Activated B cell treated with CpG ODN at 0.5 μM for 24 hours (primary cell): ENCODE data around the gene UTRN. TPM values are rescaled to one million over a fixed set of nuclear protein-coding genes. Genes with fewer than 3 reads are reported as not detected.

ENCODE experiments used
- ATAC-seq: fragments of 200-7000 bp; cut with Tn5 transposase; one replicate; pipeline ENCODE4 v1.10.0; 2021; ENCODE audit warnings: low read depth, mild to moderate bottlenecking, moderate library complexity
- CTCF ChIA-PET: fragments of 350-600 bp; sonication (Branson Sonifier 250); formaldehyde crosslinking; loops from one replicate; lab custom pipeline; 2021; ENCODE audit warnings: antibody characterized with exemption; lab: Charles Lee
- POLR2A ChIA-PET: fragments of 350-600 bp; sonication (Branson Sonifier 250); formaldehyde crosslinking; loops from one replicate; lab custom pipeline; 2021; ENCODE audit warnings: antibody characterized with exemption; lab: Charles Lee
- DNase-seq: peaks from one replicate; pipeline ENCODE4 v3.0.0; 2022
- H3K27ac Mint-ChIP-seq: one replicate; pipeline ENCODE4 v1.8.0; 2020; ENCODE audit warnings: mixed read lengths
- H3K27me3 Mint-ChIP-seq: one replicate; pipeline ENCODE4 v1.8.0; 2021; ENCODE audit warnings: mixed read lengths
- H3K36me3 Mint-ChIP-seq: one replicate; pipeline ENCODE4 v1.8.0; 2021; ENCODE audit warnings: low read depth, mixed read lengths
- H3K4me1 Mint-ChIP-seq: one replicate; pipeline ENCODE4 v1.8.0; 2021; ENCODE audit warnings: mixed read lengths
- H3K4me3 Mint-ChIP-seq: one replicate; pipeline ENCODE4 v1.8.0; 2020; ENCODE audit warnings: mild to moderate bottlenecking, mixed read lengths
- H3K9me3 Mint-ChIP-seq: one replicate; pipeline ENCODE4 v1.8.0; 2020; ENCODE audit warnings: mixed read lengths
- intact Hi-C: fragments of 100-400 bp; cut with micrococcal nuclease; formaldehyde crosslinking; loops from one replicate; pipeline ENCODE4 v1.15.1; 2024
- total RNA-seq: library from RNA; stranded (reverse); gene quantifications from 2 replicates; pipeline ENCODE4 v1.2.3, GENCODE V29; 2022
- TF ChIP-seq, protein P1 (sequence below): fragments of 200-600 bp; IDR thresholded peaks from one replicate; pipeline ENCODE4 v1.8.0; 2022; ENCODE audit warnings: antibody characterized with exemption, mild to moderate bottlenecking

The UTRN gene
- total RNA-seq, 1 donor from 2014 or later, result 53.5 TPM

DNA sequence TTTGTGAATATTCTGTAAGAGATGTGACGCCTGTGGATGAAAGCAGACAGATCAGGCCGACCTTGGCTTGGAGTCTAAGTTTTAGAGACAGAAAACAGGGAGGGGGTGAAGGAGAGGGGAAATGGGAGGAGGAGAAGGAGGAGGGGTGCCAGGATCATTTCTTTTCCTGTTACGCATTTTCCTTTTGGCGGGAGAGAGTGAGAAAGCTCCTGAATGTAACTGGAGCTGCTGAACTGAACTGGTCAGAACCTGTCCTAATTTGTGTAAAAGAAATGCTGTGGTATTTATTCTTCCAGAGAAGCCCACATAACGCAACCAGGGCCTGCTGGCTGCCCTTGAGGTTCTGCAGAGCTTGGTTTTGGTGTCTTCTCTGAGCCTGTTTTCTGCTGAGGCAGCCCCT lies 41.9 kb downstream of the UTRN start:
- intact Hi-C loops, result no loop called here
- H3K27ac Mint-ChIP-seq, result no peak overlapping the region
- no peaks in the 10 kb centered on the region for H3K9me3 Mint-ChIP-seq
- H3K4me3 Mint-ChIP-seq, result no peak overlapping the region
- ATAC-seq (no peak), DNase-seq (no peak)
- TF ChIP-seq, protein P1, sequence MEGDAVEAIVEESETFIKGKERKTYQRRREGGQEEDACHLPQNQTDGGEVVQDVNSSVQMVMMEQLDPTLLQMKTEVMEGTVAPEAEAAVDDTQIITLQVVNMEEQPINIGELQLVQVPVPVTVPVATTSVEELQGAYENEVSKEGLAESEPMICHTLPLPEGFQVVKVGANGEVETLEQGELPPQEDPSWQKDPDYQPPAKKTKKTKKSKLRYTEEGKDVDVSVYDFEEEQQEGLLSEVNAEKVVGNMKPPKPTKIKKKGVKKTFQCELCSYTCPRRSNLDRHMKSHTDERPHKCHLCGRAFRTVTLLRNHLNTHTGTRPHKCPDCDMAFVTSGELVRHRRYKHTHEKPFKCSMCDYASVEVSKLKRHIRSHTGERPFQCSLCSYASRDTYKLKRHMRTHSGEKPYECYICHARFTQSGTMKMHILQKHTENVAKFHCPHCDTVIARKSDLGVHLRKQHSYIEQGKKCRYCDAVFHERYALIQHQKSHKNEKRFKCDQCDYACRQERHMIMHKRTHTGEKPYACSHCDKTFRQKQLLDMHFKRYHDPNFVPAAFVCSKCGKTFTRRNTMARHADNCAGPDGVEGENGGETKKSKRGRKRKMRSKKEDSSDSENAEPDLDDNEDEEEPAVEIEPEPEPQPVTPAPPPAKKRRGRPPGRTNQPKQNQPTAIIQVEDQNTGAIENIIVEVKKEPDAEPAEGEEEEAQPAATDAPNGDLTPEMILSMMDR, result no peak
- no peaks in the 10 kb centered on the region for H3K36me3 Mint-ChIP-seq
- H3K27me3 Mint-ChIP-seq, result no peaks in the 10 kb centered on the region
- POLR2A ChIA-PET, result interaction anchor here (0.8 kb wide), 1 partner anchor 9 kb away, joined by 3 read pairs; no protein-coding TSS in a partner anchor
- CTCF ChIA-PET, result no interaction called here
- H3K4me1 Mint-ChIP-seq, result peaks cover 13% of the 10 kb centered on the region

DNA sequence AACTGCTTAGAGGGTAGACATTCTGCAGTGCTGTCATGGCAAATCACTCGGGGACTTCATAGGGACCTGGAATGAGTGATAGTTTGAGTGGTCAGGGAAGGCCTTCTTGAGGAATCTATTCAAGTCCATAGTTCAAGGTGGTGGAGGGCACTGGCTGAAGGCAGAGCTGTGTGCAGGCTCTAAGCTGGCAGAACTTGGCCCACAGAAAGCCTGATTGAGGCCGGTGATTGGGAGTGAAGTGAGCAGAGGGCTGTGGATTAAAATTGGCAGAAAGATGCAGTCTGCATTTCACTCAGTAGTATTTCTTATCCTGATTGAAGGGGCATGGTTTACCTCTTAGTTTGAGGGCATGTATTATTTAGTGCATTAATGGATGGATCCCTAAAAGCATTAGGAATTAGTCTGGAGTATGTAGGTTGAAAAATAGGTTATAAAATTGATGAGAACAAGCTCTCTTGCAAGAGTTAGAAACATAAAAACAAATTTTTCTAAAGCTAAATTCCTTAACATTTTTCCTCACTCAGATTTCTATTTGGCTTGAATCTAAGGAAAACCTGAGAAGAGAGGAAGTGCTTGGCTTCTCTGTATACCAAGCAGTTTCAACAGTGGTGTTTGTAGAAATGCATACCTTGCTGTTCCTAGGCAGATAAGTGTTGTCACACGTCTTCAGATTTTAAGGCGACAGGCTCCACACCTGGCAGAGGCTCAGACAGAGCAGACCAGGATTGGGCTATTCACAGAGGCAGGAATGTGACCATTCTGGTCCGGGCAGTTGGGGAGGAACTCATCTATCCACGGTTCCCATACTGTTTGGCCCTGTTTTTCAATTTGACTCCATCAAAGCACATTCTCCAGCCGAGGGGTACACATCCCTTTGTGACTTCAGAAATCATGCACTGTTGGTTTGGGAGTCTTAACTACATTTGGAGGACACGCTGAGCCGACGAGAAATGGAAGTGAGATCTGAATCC lies 45.2 kb downstream of the UTRN start:
- H3K4me3 Mint-ChIP-seq, result no peak overlapping the region
- CTCF ChIA-PET, result no interaction called here
- intact Hi-C loops, result no loop called here
- no peaks in the 10 kb centered on the region for H3K9me3 Mint-ChIP-seq
- H3K36me3 Mint-ChIP-seq, result no peaks in the 10 kb centered on the region
- POLR2A ChIA-PET, result no interaction called here
- no peak overlapping the region for H3K27ac Mint-ChIP-seq
- no peak for DNase-seq
- no peak for ATAC-seq
- TF ChIP-seq, protein P1, result no peak
- no peaks in the 10 kb centered on the region for H3K27me3 Mint-ChIP-seq
- peaks cover 35% of the 10 kb centered on the region for H3K4me1 Mint-ChIP-seq

DNA sequence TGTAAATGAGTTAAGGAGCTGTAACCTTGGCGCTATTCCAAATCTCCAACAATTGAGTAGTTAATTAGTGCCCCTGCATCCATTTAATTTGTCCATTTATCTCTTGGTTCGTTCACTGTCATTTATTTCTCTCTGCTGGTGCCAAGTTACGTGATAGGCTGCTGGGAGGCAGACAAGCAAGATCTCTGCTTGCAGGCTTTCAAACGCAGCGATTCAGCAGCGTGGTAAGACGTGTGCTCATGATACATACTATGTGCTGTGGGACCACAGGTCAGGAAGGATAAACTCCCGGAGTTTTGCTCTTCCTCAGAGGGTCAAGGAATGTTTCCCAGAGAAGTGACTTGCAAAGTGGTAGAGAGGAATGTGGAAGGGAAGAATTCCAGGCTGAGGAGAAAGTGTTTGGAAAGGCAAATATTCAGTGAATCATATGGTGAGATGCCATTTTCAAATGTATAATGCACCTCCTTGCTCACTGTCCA lies 46.4 kb downstream of the UTRN start:
- ChIA-PET CTCF (no interaction called here), POLR2A (no interaction called here)
- Mint-ChIP-seq H3K36me3 (no peaks in the 10 kb centered on the region), H3K9me3 (no peaks in the 10 kb centered on the region), H3K27ac (no peak overlapping the region), H3K27me3 (no peaks in the 10 kb centered on the region), H3K4me3 (no peak overlapping the region), H3K4me1 (peaks cover 48% of the 10 kb centered on the region)
- intact Hi-C loops, result no loop called here
- no peak for ATAC-seq
- TF ChIP-seq, protein P1, result no peak
- DNase-seq, result no peak

DNA sequence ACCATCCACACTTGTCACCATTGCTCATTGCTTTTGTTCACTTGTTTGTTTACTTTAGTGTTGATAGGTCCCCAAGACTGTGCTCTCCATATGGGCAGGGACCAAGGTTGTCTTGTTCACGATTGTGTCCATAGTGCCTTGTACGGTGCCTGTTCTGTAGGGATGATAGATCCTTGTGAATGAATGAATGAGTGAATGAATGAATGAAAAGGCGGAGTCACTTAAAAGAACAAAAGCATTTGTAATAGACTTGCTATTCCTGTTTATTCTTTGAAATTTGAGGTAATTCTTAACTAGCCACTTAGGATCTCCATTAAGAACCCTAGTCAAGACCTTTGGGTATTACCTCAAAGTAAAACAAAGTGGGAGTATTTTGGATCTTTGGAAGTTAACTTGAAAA lies 47.0 kb downstream of the UTRN start:
- Mint-ChIP-seq H3K4me1 (peaks cover 54% of the 10 kb centered on the region), H3K27me3 (no peaks in the 10 kb centered on the region), H3K9me3 (no peaks in the 10 kb centered on the region), H3K4me3 (no peak overlapping the region), H3K27ac (no peak overlapping the region), H3K36me3 (no peaks in the 10 kb centered on the region)
- intact Hi-C loops, result no loop called here
- no peak for DNase-seq
- no peak for ATAC-seq
- ChIA-PET POLR2A (no interaction called here), CTCF (no interaction called here)
- TF ChIP-seq, protein P1, result no peak

DNA sequence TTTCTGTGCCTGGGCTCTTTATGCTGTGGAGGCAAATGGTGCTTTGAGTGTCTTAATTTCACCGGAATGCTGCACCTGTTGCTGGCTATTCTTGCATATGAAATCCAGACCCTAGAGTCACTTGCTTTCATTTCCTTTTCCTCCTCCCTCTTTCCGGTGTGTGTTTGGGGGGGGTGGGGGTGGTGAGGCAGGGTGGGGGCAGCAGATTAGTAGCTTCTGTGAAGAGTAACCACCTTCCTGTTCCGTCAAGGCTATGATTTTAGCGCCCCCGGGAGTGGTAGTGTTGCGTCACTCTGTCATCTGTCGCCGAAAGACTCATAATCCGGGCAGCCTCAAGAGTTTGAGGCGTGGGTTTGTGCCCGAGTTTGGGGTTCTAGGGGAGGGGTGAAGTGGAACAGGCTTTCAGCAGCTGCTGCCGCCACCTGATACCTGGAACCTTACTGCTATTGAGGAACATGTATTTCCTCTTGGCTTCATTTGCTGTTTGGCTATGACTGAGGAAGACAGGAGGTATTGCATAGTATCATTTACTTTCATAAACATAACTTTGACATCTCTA lies 49.1 kb downstream of the UTRN start:
- Mint-ChIP-seq H3K27me3 (no peaks in the 10 kb centered on the region), H3K27ac (peak overlapping the region; percentile 88), H3K4me1 (peaks cover 71% of the 10 kb centered on the region), H3K36me3 (no peaks in the 10 kb centered on the region), H3K9me3 (no peaks in the 10 kb centered on the region), H3K4me3 (peak overlapping the region; percentile 78)
- POLR2A ChIA-PET, result interaction anchor here (0.8 to 2.9 kb wide), 7 partner anchors 10 to 238 kb away, joined by 3 to 16 read pairs (median 3); partner anchors contain the start of gene SF3B5
- CTCF ChIA-PET, result interaction anchor here (1.3 kb wide), 1 partner anchor 9 kb away, joined by 3 read pairs; no protein-coding TSS in a partner anchor
- TF ChIP-seq, protein P1, result no peak
- intact Hi-C loops, result loop anchor here (1.0 to 2.0 kb wide), 8 partner anchors 10 to 269 kb away; partner anchors contain the start of genes SF3B5 and STX11
- DNase-seq (peak; percentile 52), ATAC-seq (peak; percentile 76)
